GM21423 (cell line): ENCODE results near the gene FCSK.

Source experiments
- ATAC-seq: cut with Tn5 transposase; IDR thresholded peaks from one replicate; pipeline ENCODE4 v1.9.1; 2021; ENCODE audit warnings: mild to moderate bottlenecking, moderate library complexity; ENCODE audit not compliant: unreplicated experiment

FCSK gene

GRCh38 chr16:70476272-70477020 is 22.1 kb downstream of the FCSK start:
- peak; percentile 84 for ATAC-seq

- no peak for ATAC-seq
These were observed 23.8 kb downstream of the FCSK start for GRCh38 chr16:70478169-70478568.

- ATAC-seq, result no peak
These were observed 24.5 kb downstream of the FCSK start for GRCh38 chr16:70478912-70479341.

GRCh38 chr16:70480127-70481105 is 26.0 kb downstream of the FCSK start:
- no peak for ATAC-seq

GRCh38 chr16:70481929-70482536 is 27.6 kb downstream of the FCSK start:
- no peak for ATAC-seq

GRCh38 chr16:70482624-70483023 is 28.2 kb downstream of the FCSK start:
- no peak for ATAC-seq

GRCh38 chr16:70483426-70483825 is 29.0 kb downstream of the FCSK start:
- ATAC-seq, result no peak

- ATAC-seq, result no peak
These were observed 30.5 kb downstream of the FCSK start for GRCh38 chr16:70484867-70485266.

GRCh38 chr16:70490261-70490660 is 35.9 kb downstream of the FCSK start:
- no peak for ATAC-seq

- ATAC-seq, result no peak
These were observed 39.4 kb downstream of the FCSK start for GRCh38 chr16:70493802-70494201.

- ATAC-seq, result no peak
These were observed 39.9 kb downstream of the FCSK start for GRCh38 chr16:70494202-70494770.

- no peak for ATAC-seq
These were observed 40.4 kb downstream of the FCSK start for GRCh38 chr16:70494777-70495176.

- no peak for ATAC-seq
These were observed 41.2 kb downstream of the FCSK start for GRCh38 chr16:70495425-70496182.

- no peak for ATAC-seq
These were observed 42.1 kb downstream of the FCSK start for GRCh38 chr16:70496513-70496912.

- no peak for ATAC-seq
These were observed 54.4 kb downstream of the FCSK start for GRCh38 chr16:70508752-70509151.

- no peak for ATAC-seq
These were observed 55.8 kb downstream of the FCSK start for GRCh38 chr16:70510216-70510615.

- no peak for ATAC-seq
These were observed 57.4 kb downstream of the FCSK start for GRCh38 chr16:70511833-70512232.

- ATAC-seq, result no peak
These were observed 58.1 kb downstream of the FCSK start for GRCh38 chr16:70512456-70512855.

GRCh38 chr16:70520612-70521297 is 66.4 kb downstream of the FCSK start:
- ATAC-seq, result no peak
